ENCODE data around the gene MUC5B. TPM values are rescaled to one million over a fixed set of nuclear protein-coding genes. Genes with fewer than 3 reads are reported as not detected.
"Not testable (repeated sequence)": the region's sequence is repeated elsewhere in the genome, so short reads cannot be mapped to it uniquely, and the experiment has no call there.

The MUC5B gene
- total RNA-seq, 2 experiments from 2014 or later: not detected

DNA sequence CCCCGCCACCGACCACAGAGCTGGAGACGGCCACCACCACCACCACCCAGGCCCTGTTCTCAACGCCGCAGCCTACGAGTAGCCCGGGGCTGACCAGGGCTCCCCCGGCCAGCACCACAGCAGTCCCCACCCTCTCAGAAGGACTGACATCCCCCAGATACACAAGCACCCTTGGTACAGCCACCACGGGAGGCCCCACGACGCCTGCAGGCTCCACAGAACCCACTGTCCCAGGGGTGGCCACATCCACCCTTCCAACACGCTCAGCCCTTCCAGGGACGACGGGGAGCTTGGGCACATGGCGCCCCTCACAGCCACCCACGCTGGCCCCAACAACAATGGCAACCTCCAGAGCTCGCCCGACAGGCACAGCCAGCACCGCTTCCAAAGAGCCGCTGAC is 18.8 kb downstream of the MUC5B start:
- H3K9me3 Mint-ChIP-seq: no peaks in the 10 kb centered on the region
- no peak for ATAC-seq
- no peak for DNase-seq
- H3K4me1 Mint-ChIP-seq (ENCODE audit: low read depth): no peaks in the 10 kb centered on the region
- H3K27ac Mint-ChIP-seq: no peak overlapping the region
- TF ChIP-seq, protein P1, sequence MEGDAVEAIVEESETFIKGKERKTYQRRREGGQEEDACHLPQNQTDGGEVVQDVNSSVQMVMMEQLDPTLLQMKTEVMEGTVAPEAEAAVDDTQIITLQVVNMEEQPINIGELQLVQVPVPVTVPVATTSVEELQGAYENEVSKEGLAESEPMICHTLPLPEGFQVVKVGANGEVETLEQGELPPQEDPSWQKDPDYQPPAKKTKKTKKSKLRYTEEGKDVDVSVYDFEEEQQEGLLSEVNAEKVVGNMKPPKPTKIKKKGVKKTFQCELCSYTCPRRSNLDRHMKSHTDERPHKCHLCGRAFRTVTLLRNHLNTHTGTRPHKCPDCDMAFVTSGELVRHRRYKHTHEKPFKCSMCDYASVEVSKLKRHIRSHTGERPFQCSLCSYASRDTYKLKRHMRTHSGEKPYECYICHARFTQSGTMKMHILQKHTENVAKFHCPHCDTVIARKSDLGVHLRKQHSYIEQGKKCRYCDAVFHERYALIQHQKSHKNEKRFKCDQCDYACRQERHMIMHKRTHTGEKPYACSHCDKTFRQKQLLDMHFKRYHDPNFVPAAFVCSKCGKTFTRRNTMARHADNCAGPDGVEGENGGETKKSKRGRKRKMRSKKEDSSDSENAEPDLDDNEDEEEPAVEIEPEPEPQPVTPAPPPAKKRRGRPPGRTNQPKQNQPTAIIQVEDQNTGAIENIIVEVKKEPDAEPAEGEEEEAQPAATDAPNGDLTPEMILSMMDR (IDR thresholded peaks at IDR 0.05): no peak
- H3K4me3 Mint-ChIP-seq: no peak overlapping the region
- POLR2A ChIA-PET: no interaction called here
- no peaks in the 10 kb centered on the region for H3K36me3 Mint-ChIP-seq (ENCODE audit: low read depth)
- CTCF ChIA-PET: no interaction called here
- no peaks in the 10 kb centered on the region for H3K27me3 Mint-ChIP-seq
- intact Hi-C loops (cut with micrococcal nuclease): no loop called here

DNA sequence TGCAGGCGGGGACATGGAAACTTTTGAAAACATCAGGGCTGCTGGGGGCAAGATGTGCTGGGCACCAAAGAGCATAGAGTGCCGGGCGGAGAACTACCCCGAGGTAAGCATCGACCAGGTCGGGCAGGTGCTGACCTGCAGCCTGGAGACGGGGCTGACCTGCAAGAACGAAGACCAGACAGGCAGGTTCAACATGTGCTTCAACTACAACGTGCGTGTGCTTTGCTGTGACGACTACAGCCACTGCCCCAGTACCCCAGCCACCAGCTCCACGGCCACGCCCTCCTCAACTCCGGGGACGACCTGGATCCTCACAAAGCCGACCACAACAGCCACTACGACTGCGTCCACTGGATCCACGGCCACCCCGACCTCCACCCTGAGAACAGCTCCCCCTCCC is 19.4 kb downstream of the MUC5B start:
- TF ChIP-seq, protein P1 (IDR thresholded peaks at IDR 0.05): no peak
- intact Hi-C loops (cut with micrococcal nuclease): no loop called here
- Mint-ChIP-seq H3K9me3 (no peaks in the 10 kb centered on the region), H3K27ac (no peak overlapping the region), H3K36me3 (ENCODE audit: low read depth) (no peaks in the 10 kb centered on the region), H3K27me3 (no peaks in the 10 kb centered on the region), H3K4me1 (ENCODE audit: low read depth) (no peaks in the 10 kb centered on the region), H3K4me3 (no peak overlapping the region)
- DNase-seq (no peak), ATAC-seq (no peak)
- ChIA-PET CTCF (no interaction called here), POLR2A (no interaction called here)

DNA sequence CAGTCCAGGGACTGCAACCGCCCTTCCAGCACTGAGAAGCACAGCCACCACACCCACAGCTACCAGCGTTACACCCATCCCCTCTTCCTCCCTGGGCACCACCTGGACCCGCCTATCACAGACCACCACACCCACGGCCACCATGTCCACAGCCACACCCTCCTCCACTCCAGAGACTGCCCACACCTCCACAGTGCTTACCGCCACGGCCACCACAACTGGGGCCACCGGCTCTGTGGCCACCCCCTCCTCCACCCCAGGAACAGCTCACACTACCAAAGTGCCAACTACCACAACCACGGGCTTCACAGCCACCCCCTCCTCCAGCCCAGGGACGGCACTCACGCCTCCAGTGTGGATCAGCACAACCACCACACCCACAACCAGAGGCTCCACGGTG is 19.9 kb downstream of the MUC5B start:
- ATAC-seq; POLR2A ChIA-PET; CTCF ChIA-PET; H3K27ac Mint-ChIP-seq; intact Hi-C loops (cut with micrococcal nuclease); H3K36me3 Mint-ChIP-seq (ENCODE audit: low read depth); H3K4me1 Mint-ChIP-seq (ENCODE audit: low read depth); DNase-seq; H3K27me3 Mint-ChIP-seq; H3K4me3 Mint-ChIP-seq; H3K9me3 Mint-ChIP-seq: not testable (repeated sequence)

DNA sequence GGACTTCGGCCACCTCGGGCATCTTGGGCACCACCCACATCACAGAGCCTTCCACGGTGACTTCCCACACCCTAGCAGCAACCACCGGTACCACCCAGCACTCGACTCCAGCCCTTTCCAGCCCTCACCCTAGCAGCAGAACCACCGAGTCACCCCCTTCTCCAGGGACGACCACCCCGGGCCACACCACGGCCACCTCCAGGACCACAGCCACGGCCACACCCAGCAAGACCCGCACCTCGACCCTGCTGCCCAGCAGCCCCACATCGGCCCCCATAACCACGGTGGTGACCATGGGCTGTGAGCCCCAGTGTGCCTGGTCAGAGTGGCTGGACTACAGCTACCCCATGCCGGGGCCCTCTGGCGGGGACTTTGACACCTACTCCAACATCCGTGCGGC is 20.7 kb downstream of the MUC5B start:
- DNase-seq; H3K36me3 Mint-ChIP-seq (ENCODE audit: low read depth); POLR2A ChIA-PET; CTCF ChIA-PET; ATAC-seq; H3K9me3 Mint-ChIP-seq; H3K4me3 Mint-ChIP-seq; H3K27me3 Mint-ChIP-seq; intact Hi-C loops (cut with micrococcal nuclease); H3K4me1 Mint-ChIP-seq (ENCODE audit: low read depth); H3K27ac Mint-ChIP-seq: not testable (repeated sequence)

DNA sequence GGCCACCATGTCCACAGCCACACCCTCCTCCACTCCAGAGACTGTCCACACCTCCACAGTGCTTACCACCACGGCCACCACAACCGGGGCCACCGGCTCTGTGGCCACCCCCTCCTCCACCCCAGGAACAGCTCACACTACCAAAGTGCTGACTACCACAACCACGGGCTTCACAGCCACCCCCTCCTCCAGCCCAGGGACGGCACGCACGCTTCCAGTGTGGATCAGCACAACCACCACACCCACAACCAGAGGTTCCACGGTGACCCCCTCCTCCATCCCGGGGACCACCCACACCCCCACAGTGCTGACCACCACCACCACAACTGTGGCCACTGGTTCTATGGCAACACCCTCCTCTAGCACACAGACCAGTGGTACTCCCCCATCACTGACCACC is 21.7 kb downstream of the MUC5B start:
- H3K9me3 Mint-ChIP-seq; CTCF ChIA-PET; H3K4me1 Mint-ChIP-seq (ENCODE audit: low read depth); ATAC-seq; H3K27ac Mint-ChIP-seq; H3K4me3 Mint-ChIP-seq; DNase-seq; POLR2A ChIA-PET; intact Hi-C loops (cut with micrococcal nuclease); H3K27me3 Mint-ChIP-seq; H3K36me3 Mint-ChIP-seq (ENCODE audit: low read depth): not testable (repeated sequence)

DNA sequence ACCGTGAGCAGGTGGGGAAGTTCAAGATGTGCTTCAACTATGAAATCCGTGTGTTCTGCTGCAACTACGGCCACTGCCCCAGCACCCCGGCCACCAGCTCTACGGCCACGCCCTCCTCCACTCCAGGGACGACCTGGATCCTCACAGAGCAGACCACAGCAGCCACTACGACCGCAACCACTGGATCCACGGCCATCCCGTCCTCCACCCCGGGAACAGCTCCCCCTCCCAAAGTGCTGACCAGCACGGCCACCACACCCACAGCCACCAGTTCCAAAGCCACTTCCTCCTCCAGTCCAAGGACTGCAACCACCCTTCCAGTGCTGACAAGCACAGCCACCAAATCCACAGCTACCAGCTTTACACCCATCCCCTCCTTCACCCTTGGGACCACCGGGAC is 22.9 kb downstream of the MUC5B start:
- CTCF ChIA-PET: not testable (repeated sequence)

DNA sequence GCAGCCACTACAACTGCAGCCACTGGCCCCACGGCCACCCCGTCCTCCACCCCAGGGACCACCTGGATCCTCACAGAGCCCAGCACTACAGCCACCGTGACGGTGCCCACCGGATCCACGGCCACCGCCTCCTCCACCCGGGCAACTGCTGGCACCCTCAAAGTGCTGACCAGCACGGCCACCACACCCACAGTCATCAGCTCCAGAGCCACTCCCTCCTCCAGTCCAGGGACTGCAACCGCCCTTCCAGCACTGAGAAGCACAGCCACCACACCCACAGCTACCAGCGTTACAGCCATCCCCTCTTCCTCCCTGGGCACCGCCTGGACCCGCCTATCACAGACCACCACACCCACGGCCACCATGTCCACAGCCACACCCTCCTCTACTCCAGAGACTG is 23.4 kb downstream of the MUC5B start:
- ATAC-seq; intact Hi-C loops (cut with micrococcal nuclease); POLR2A ChIA-PET; H3K9me3 Mint-ChIP-seq; H3K4me1 Mint-ChIP-seq (ENCODE audit: low read depth); DNase-seq; H3K27me3 Mint-ChIP-seq; H3K4me3 Mint-ChIP-seq; H3K36me3 Mint-ChIP-seq (ENCODE audit: low read depth); CTCF ChIA-PET; H3K27ac Mint-ChIP-seq: not testable (repeated sequence)

More for the DNA sequence above, 22.9 kb downstream of the MUC5B start:
- H3K4me3 Mint-ChIP-seq; H3K9me3 Mint-ChIP-seq; ATAC-seq; H3K4me1 Mint-ChIP-seq (ENCODE audit: low read depth); H3K27ac Mint-ChIP-seq; POLR2A ChIA-PET; DNase-seq; intact Hi-C loops (cut with micrococcal nuclease); H3K27me3 Mint-ChIP-seq; H3K36me3 Mint-ChIP-seq (ENCODE audit: low read depth): not testable (repeated sequence)

DNA sequence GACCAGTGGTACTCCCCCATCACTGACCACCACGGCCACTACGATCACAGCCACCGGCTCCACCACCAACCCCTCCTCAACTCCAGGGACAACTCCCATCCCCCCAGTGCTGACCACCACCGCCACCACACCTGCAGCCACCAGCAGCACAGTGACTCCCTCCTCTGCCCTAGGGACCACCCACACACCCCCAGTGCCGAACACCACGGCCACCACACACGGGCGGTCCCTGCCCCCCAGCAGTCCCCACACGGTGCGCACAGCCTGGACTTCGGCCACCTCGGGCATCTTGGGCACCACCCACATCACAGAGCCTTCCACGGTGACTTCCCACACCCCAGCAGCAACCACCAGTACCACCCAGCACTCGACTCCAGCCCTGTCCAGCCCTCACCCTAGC is 24.2 kb downstream of the MUC5B start:
- H3K36me3 Mint-ChIP-seq (ENCODE audit: low read depth); ATAC-seq; intact Hi-C loops (cut with micrococcal nuclease); DNase-seq; H3K27me3 Mint-ChIP-seq; POLR2A ChIA-PET; H3K9me3 Mint-ChIP-seq; H3K27ac Mint-ChIP-seq; H3K4me1 Mint-ChIP-seq (ENCODE audit: low read depth); H3K4me3 Mint-ChIP-seq; CTCF ChIA-PET: not testable (repeated sequence)

DNA sequence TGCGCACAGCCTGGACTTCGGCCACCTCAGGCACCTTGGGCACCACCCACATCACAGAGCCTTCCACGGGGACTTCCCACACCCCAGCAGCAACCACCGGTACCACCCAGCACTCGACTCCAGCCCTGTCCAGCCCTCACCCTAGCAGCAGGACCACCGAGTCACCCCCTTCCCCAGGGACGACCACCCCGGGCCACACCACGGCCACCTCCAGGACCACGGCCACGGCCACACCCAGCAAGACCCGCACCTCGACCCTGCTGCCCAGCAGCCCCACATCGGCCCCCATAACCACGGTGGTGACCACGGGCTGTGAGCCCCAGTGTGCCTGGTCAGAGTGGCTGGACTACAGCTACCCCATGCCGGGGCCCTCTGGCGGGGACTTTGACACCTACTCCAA is 26.1 kb downstream of the MUC5B start:
- H3K27me3 Mint-ChIP-seq; H3K4me3 Mint-ChIP-seq; H3K9me3 Mint-ChIP-seq; H3K27ac Mint-ChIP-seq; DNase-seq; H3K4me1 Mint-ChIP-seq (ENCODE audit: low read depth); CTCF ChIA-PET; ATAC-seq; intact Hi-C loops (cut with micrococcal nuclease); H3K36me3 Mint-ChIP-seq (ENCODE audit: low read depth); POLR2A ChIA-PET: not testable (repeated sequence)

DNA sequence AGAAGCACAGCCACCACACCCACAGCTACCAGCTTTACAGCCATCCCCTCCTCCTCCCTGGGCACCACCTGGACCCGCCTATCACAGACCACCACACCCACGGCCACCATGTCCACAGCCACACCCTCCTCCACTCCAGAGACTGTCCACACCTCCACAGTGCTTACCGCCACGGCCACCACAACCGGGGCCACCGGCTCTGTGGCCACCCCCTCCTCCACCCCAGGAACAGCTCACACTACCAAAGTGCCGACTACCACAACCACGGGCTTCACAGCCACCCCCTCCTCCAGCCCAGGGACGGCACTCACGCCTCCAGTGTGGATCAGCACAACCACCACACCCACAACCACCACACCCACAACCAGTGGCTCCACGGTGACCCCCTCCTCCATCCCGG is 27.5 kb downstream of the MUC5B start:
- intact Hi-C loops (cut with micrococcal nuclease); DNase-seq; H3K36me3 Mint-ChIP-seq (ENCODE audit: low read depth); ATAC-seq; CTCF ChIA-PET; H3K9me3 Mint-ChIP-seq; H3K4me1 Mint-ChIP-seq (ENCODE audit: low read depth); H3K27me3 Mint-ChIP-seq; H3K27ac Mint-ChIP-seq; H3K4me3 Mint-ChIP-seq; POLR2A ChIA-PET: not testable (repeated sequence)
